HFFc6 (cell line): ENCODE results near the gene PTPRR. TPM values are rescaled to one million over a fixed set of nuclear protein-coding genes. Genes with fewer than 3 reads are reported as not detected.

ENCODE experiments used
- DNase-seq: peaks from one replicate; pipeline ENCODE4 v3.0.0-alpha.2; 2018
- H3K27ac Mint-ChIP-seq: 2 replicates; pipeline ENCODE4 v1.8.0; 2020; ENCODE audit warnings: mild to moderate bottlenecking, mixed read lengths
- H3K27me3 Mint-ChIP-seq: 2 replicates; pipeline ENCODE4 v1.8.0; 2021; ENCODE audit warnings: mild to moderate bottlenecking, moderate library complexity, mixed read lengths; ENCODE audit not compliant: insufficient read depth
- H3K36me3 Mint-ChIP-seq: 2 replicates; pipeline ENCODE4 v1.8.0; 2021; ENCODE audit warnings: low read depth, mixed read lengths
- H3K4me1 Mint-ChIP-seq: 2 replicates; pipeline ENCODE4 v1.8.0; 2020; ENCODE audit warnings: low read depth, mixed read lengths
- H3K4me3 Mint-ChIP-seq: 2 replicates; pipeline ENCODE4 v1.8.0; 2020; ENCODE audit warnings: mild to moderate bottlenecking, moderate library complexity, mixed read lengths
- H3K9me3 Mint-ChIP-seq: 2 replicates; pipeline ENCODE4 v1.8.0; 2020; ENCODE audit warnings: mild to moderate bottlenecking, mixed read lengths
- total RNA-seq, 6 experiments: library from RNA; stranded (reverse); fragmentation: NEBNext Ultra II Directional; extraction: Animal tissue kit (Norgen Biotek cat#: 25700); gene quantifications; 2 replicates in 1 of 6; 3 replicates in 5 of 6; pipeline ENCODE4 v1.2.3, GENCODE V29; 2021
- TF ChIP-seq, protein P1 (sequence below): fragments of 200-600 bp; sonication (generic); IDR thresholded peaks from 2 replicates; pipeline ENCODE4 v1.5.0; 2021; ENCODE audit warnings: antibody characterized with exemption, mild to moderate bottlenecking

PTPRR gene
- total RNA-seq, 6 experiments from 2014 or later, result 0.40 to 1.1 (median 0.48) TPM

DNA sequence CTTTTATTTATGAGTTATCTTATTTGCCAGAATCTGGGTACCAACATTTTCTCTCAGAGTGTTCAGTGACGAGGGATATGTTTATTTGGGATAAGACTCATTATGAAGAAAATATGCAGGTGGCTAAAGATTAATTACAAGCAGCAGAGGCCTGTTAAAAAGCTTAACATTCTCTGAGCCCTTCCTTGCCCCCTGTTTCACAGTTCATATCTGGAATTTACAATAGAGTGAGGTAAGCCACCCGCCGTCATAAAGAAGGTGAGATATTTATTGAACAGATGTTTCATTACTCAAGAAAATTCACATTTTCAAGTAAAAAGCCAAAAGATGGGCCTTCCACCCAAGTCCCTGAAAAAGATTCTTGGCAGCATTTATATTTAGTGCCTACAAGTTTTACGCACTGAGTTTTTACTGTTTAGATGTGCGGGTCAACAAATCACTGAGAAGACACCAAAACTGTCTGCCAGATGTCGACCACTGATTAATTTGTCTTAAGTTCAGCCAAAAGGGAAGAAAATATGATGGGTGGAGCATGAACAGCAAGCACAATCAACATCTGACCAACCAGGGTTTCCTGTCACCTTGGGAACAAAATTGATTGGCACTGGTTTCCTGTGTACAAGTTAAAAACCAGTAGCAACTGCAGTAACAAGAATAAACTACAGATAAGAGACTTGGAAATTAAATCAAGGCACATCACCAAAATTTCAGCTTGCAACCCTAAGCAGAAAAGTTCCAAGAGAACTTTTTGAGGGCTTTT, 197.8 kb downstream of the PTPRR start:
- no peaks in the 10 kb centered on the region for H3K9me3 Mint-ChIP-seq
- no peaks in the 10 kb centered on the region for H3K36me3 Mint-ChIP-seq
- TF ChIP-seq, protein P1, sequence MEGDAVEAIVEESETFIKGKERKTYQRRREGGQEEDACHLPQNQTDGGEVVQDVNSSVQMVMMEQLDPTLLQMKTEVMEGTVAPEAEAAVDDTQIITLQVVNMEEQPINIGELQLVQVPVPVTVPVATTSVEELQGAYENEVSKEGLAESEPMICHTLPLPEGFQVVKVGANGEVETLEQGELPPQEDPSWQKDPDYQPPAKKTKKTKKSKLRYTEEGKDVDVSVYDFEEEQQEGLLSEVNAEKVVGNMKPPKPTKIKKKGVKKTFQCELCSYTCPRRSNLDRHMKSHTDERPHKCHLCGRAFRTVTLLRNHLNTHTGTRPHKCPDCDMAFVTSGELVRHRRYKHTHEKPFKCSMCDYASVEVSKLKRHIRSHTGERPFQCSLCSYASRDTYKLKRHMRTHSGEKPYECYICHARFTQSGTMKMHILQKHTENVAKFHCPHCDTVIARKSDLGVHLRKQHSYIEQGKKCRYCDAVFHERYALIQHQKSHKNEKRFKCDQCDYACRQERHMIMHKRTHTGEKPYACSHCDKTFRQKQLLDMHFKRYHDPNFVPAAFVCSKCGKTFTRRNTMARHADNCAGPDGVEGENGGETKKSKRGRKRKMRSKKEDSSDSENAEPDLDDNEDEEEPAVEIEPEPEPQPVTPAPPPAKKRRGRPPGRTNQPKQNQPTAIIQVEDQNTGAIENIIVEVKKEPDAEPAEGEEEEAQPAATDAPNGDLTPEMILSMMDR, result no peak
- no peak for DNase-seq
- peaks cover 12% of the 10 kb centered on the region for H3K4me1 Mint-ChIP-seq
- H3K4me3 Mint-ChIP-seq, result no peak overlapping the region
- no peak overlapping the region for H3K27ac Mint-ChIP-seq
- no peaks in the 10 kb centered on the region for H3K27me3 Mint-ChIP-seq

DNA sequence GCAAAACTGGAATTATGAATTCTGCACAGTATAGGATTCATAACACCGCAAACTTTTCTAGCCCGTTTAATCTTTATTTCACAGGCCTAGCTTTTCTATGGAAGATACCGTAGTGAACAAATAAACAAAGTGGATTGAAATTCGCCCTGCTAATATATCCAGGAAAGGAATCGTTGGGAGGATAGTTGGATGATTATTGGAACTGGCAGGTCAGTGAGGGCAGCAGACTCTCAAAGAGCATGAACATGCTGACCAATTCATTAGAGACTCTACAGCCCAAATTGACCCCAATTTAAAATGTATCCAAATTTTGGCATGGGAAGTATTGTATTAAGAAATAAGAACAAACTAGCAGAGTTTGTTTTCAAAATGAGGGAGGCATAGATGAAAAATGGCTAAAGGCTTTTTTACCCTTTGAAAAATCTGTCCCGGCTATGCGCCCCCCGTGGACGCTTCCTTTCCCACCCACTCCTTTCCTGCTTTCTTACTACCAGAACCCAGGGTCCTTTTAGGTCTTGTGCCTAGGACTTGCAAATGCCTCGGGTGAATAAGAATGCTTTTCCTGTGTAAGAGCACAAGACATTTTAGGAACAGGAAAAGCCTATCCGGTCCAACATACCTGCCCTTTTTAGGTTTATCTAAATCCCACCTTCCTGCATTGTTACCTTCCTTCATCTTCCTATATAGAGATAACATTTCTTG, 198.7 kb downstream of the PTPRR start:
- Mint-ChIP-seq H3K27me3 (no peaks in the 10 kb centered on the region), H3K4me3 (no peak overlapping the region), H3K27ac (no peak overlapping the region), H3K4me1 (peaks cover 12% of the 10 kb centered on the region), H3K9me3 (no peaks in the 10 kb centered on the region), H3K36me3 (no peaks in the 10 kb centered on the region)
- no peak for DNase-seq
- TF ChIP-seq, protein P1, result no peak

DNA sequence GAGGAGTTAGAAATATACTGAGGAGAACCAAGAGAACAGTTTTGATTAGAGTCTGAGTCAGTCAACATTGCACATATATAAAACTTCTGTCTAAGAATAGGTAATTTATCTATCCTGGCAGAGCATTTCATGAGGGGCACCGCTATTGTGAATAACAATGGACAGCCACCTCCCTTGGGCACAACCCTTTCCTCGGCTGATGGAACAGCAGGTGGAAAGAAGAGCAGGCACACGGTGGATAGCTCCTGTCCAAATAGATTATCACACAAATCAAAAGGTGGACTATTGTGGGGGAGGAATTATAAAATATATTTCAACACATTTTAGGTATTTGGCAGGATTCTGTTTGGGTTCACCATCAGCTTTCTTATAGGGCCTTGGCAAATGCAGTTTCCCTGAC, 199.3 kb downstream of the PTPRR start:
- Mint-ChIP-seq H3K27me3 (no peaks in the 10 kb centered on the region), H3K27ac (no peak overlapping the region), H3K4me3 (no peak overlapping the region), H3K36me3 (no peaks in the 10 kb centered on the region), H3K4me1 (peaks cover 12% of the 10 kb centered on the region), H3K9me3 (no peaks in the 10 kb centered on the region)
- TF ChIP-seq, protein P1, result no peak
- DNase-seq, result no peak

DNA sequence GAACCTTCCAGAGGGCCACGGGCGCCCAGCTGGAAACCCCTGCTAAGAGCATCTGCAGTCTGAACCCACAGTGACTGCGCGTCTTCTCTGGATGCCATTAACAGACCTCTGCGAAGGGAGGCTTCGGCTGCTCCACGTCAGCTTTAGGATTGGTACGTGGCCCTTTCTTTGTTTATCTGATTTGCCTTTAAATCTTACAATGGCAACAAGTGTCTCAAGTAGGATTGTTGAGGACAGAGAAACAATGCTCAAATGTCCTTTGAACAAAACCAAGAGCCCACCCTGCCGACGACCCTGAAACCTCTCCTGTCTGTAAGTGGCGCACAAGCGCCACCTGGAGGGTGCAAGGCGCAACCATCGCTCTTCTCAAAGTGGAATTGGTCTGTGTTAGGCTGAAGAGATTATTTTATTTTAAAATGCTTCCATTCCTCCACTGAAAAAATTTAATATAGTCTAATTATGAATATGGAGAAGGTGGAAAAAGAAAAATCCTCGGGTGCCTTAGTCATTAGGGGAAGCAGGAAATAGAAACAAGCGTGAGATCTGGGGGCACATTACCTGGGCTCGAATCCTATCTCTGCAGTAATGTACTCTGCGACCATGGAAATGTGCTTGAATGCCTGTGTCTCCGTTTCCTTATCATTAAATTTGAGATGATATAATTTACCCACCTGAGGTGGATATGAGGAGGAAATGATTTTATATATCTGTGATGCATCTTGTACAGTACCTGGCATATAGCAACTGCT, 200.7 kb downstream of the PTPRR start:
- Mint-ChIP-seq H3K4me1 (peaks cover 12% of the 10 kb centered on the region), H3K27ac (peak overlapping the region; percentile 90), H3K36me3 (no peaks in the 10 kb centered on the region), H3K4me3 (peak overlapping the region; percentile 97), H3K27me3 (no peaks in the 10 kb centered on the region), H3K9me3 (no peaks in the 10 kb centered on the region)
- DNase-seq, result peak; percentile 20
- TF ChIP-seq, protein P1, result peak; percentile 98

DNA sequence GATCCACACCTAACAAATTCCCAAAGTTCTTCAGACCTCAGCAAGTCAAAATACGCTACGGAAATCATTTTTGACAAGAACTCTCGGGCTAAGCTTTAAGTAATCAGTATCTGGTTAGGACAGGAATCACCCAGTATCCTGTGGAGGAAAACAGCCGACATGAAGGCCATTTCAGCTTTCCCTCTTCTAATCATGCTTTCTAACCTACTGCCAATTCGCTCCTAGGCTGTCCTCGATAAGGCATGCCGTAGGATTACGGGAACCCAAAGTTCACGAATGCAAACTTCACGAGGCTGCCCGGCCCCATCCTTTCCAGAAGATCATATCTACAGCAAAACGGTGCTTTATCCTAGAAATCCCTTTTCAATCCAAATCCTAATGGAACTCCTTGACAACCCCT, 201.5 kb downstream of the PTPRR start:
- no peak for DNase-seq
- Mint-ChIP-seq H3K4me1 (peaks cover 12% of the 10 kb centered on the region), H3K4me3 (no peak overlapping the region; the same call in 1 of the 2 replicates), H3K27ac (no peak overlapping the region), H3K27me3 (no peaks in the 10 kb centered on the region), H3K9me3 (no peaks in the 10 kb centered on the region), H3K36me3 (no peaks in the 10 kb centered on the region)
- TF ChIP-seq, protein P1, result no peak
